ENCODE measurements around the gene MIPEP.
A peak's percentile ranks its signal among the peaks of the same experiment; 100 is the strongest.

MIPEP gene

DNA sequence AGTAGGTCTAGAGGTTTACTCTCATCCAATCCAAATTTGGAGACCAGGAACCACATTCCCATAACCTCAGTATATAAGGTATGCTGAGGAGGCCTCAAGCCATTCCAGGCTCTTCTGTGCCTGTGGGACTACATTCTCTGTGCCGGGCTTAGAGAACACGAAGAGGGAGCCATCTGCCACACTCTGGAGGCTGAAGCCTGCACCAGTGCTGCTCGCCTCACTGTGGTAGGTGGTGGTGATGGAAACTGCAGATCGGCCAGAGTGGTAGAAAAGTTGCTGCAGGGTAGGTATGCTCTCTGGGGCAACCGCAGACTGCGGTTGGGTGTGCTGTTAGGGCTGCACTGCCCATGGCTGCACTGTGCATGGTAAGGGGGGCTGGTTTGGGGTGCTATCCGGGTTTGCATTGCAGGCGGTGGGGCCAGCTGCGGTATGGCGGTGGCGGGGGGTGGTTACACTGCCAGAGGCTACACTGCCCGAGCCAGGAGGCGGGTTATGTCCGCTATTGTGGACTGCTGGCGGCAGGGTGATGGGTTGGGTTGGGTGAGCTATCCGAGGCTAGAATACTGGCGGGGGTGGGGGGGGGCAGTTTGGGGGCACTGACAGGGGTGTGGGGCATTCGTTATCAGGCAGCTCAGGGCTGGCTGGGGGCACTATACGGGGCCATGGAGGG is 174.0 kb downstream of the MIPEP start:
- no peak for DNase-seq (ENCODE audit: low read depth)

DNA sequence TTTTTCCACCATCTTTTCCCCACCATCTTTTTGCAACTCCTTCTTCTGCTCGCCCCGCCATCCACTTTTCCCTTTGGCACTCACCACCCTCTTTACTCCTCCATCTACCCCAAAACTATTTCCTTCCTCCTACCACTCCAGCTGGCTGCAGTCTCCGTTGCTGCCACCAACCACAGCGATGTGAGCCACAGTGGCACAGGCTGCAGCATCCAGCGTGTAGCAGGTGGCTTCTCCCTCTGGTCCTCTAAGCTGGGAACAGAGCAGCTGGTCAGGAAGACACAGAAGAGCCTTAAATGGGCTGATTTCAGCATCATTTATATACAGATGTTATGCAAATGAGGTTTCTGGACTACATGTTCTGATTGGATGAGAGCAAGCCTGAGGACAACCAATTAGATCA is 174.5 kb downstream of the MIPEP start:
- no peak for DNase-seq (ENCODE audit: low read depth)

DNA sequence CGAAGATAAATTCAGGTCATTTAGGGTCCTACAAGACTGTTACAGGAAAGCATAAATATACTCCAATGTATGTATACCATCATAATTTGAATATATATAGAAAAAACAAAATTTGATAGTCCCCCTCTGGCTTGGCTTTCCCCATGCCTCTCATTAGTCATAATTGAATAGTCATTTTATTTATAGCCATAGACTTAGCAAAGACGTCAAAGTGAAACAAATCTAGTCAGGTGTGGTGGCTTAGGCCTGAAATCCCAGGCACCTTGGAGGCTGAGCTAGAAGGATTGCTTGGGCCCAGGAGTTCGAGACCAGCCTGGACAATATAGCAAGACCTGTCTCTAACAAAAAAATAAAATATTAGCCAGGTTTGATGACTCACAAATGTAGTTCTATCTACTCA is 177.8 kb downstream of the MIPEP start:
- no peak for DNase-seq (ENCODE audit: low read depth)

DNA sequence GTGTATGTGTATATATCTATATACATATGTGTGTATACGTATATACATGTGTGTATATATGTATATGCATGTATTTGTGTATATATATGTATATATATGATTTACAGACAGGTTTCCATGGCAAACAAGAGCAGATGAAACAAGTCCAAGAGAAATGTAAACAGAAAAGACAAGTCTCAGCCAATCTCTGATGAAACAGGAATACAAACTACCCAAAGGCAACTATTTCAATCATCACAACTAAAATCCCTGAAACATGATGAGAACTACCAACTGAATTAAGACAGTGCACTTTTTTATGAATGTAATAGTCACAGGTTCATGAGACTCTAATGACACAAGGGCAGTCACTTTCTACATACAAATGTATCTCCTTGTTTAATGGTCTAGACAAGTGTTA is 178.8 kb downstream of the MIPEP start:
- no peak for DNase-seq (ENCODE audit: low read depth)

DNA sequence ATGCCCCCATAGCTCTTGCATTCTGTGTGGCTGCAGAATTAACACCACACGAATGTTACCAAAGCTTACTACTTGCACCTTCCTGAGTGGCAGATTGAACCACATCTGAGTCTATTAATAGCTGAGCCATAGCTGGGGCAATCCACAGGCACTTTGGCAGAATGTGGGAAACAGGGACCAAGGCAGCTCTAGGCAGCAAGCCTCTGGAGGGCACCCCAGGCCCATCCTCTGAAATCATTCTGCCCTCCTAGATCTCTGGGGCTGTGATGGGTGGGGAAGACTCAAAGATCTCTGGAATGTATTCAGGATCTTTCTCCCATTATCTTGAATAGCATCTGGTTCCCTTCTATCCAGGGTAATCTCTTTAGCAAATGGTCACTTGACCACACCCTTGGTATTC is 179.7 kb downstream of the MIPEP start:
- DNase-seq (ENCODE audit: low read depth) = no peak

DNA sequence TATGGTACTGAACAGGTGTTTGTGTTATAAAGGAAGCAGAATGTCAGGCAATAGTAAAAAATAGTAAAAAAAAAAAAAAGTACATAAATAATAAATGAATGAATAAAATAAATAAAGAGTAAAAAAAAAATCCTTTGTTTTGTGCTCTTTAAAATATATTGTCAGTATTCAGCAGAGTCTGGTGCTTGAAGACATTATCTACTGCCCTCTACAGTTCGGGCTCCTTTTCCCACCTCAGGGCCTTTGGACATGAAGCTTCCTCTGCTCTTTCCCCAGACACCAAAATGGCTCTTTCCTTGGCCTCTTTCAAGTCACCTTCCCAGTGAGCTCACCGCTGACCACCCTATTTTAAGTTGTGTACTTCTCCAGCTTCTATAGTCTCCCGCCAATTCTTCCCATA is 181.5 kb downstream of the MIPEP start:
- no peak for DNase-seq (ENCODE audit: low read depth)

DNA sequence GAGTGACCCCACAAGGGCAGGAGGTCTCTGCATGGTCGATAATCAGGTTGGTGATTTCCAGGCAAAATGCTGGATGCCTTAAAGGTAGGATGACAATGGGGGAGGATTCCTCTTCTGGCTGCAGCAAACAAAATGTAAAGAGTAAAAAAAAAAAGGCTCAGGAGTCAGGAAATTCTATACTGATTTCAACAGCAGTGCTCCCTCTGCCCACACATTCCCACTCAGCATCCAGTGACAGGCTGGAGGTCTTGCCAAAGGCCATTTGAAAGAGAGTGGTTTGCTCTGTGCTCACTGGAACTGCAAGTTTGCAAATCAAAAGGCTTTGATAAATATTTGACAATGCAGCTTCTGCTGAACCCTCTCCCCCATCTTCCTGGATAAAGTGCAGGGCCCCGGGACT is 183.6 kb downstream of the MIPEP start:
- no peak for DNase-seq (ENCODE audit: low read depth)

DNA sequence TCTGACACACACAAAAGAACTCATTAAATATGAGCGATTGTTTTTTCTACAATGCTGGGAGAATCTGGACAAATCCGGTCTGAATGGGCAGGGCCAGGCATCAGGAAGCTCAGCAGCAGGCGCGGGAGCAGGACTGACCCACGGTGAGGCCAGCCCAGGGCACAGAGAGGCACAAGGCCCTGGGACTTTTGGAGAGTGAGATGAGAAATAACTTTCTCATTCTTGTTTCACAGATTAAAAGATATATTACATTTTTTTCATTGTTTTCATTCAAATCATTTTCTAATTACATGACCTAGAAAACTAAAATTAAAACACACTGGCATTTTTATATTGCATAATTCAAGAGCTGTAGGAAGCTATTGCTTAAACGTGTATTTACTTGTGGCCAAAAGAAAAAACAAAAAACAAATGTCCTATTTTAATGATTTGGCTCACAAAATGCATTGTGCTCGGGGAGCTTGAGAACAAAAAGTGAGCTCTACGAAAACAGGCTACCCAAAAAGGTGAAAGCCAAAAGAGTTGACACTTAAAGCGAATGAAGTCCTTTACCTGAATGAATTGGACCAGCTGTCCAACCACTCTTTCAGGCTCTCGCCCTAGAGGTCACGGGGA is 185.8 kb downstream of the MIPEP start:
- DNase-seq (ENCODE audit: low read depth) = peak; percentile 77

DNA sequence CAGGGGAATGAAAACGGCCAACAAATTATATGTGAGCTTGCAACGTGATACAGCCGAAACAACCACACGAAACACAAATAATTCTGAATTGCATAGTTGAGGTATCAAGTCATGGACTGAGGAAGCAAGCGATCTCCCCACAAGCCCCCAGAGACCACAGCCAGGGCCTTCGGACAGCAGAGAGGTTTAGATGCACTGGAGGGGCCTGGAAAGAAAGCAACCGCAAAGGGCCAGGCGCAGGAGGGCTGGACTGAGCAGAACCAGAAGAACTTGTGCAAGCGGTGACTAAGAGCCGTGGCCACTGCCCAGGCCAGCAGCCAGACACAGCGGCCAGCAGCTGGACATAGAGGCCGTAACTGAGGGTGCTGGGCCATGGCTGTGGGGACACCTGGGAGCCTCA is 187.6 kb downstream of the MIPEP start:
- DNase-seq (ENCODE audit: low read depth) = peak; percentile 97

DNA sequence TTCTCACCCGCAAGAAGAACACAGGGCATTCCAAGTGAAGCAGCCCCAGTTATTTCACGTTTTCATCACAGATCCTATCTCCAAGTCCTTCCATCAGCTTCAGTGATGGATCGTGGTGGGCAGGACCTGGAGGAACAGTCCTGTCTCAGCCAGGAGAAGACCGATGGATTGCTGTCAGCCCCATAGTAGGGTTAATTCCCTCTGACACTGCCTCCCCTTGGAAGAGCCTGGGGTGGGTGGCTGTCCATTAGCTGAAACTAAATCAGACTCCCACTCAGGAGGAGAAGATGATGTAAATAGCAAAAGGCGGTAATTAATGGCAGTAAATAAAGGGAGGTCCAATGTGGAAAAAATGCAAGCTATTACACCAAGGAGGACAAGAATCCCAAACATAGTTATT is 188.0 kb downstream of the MIPEP start:
- DNase-seq (ENCODE audit: low read depth) = no peak

DNA sequence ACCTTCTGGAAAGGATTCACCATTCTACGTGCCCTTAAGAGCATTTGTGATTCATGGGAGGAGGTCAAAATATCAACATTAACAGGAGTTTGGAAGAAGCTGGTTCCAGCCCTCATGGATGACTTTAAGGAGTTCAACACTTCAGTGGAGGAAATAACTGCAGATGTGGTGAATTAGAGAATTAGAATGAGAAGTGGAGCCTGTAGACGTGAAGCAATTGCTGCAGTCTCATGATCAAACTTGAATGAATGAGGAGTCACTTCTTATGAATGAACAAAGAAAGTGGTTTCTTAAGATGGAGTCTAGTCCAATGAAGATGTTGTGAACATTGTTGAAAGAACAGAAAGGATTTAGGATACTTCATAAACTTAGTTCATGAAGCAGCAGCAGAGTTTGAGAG is 189.9 kb downstream of the MIPEP start:
- no peak for DNase-seq (ENCODE audit: low read depth)

DNA sequence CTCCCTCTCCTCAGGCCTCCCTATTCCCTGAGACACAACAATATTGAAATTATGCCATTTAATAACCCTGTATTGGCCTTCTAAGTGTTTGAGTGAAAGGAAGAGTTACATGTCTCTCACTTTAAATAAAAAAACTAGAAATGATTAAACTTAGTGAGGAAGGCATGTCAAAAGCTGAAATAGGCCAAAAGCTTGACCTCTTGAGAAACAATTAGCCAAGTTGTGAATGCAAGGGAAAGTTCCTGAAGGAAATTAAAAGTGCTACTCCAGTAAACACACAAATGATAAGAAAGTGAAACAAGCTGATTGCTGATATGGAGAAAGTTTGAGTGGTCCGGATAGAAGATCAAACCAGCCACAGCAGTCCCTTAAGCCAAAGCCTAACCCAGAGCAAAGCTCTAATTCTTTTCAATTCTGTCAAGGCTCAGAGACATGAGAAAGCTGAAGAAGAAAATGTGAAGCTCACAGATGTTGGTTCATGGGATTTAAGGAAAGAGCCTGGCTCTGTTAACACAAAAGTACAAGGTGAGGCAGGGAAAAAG is 191.4 kb downstream of the MIPEP start:
- no peak for DNase-seq (ENCODE audit: low read depth)

DNA sequence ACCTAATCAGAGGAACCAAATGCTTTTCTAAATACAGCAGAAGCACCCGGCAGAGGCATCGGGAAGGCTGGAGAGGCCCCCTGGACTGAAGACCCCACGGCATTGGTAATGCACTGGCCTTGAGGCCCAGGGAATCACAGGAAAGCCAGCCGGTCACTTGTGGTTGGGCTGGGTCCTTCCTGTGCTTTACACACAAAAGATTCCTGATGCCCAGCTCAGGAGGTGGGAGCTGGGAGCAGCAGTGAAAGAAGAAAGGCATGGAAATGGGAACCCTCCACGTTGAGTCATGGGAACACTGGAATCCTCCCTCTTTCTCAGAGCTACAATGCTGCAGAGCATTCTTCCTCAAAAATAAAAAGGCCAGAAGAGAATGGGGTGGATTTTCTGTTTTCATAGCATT is 192.6 kb downstream of the MIPEP start:
- DNase-seq (ENCODE audit: low read depth) = no peak

DNA sequence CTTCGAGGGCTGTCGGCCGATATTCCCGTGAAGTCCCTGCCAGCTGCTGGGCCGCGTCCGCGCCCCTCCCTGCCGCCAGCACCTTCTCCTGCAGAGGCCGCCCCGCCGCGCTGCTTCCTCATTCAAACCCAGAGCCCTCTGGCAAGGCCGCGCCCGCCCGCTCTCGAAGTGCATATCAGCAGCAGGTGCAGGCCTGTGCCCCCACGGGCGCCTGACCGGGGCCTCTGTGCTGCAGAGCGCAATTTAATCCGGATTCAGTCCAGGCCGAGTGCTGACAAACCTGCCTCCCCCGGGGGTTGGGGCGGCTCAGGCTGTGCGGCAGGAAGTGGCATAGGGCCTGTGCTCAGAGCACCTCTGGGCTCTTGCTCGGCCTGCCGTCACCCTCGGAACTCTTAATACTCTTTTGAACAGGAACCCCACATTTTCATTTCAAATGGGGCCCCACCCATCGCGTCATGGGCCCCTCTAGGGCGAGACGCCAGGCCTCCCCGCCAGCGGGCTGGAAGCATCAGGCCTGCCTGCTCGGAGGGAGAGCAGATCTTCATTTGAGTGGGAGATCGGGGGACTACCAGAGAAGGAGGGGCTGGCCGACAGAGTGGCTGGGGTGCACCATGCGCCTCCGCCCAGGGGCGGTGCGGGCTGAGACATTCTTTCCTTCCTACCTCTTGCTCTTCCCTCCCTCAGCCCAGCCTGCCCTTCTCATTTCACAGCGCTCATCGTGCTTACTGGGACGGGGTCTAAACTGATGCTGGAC is 193.3 kb downstream of the MIPEP start:
- DNase-seq (ENCODE audit: low read depth) = no peak

DNA sequence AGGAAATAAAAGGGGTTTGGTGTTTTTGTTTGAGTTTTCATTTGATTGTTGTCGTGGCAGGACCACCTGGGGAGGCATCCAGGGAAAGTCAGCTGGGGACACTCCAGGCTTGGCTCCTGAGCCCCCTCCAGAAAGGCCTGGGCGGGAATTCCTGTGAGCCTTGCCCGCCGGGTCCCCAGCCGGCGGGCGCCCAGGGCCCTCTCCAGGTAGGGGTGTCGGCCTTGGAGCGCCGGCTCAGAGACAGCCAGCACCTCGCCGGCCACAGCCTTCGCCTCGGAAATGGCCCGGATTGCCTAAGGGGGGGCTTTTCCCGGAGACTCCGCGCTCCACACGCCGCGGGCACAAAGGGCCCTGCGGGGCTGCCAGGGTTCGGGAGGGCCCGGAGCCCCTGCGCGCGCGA is 194.0 kb downstream of the MIPEP start:
- no peak for DNase-seq (ENCODE audit: low read depth)

DNA sequence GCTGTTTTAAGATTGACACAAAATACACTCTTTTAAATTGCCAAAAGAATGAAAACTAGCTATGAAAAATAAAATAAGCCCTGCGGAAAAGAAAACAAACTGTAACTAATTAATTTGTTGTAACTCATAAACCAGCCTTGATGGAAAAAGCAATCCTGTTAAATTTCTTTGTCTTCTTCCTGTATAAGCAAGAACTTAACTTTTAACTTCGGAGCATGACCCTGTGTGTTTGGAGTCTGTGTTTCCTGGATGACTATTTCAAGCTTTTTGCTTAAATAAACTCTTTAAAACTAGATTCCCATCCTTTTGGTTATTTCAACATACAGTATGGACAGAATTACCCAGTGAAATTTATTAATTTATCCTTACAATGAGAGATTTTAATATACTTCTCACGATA is 196.4 kb downstream of the MIPEP start:
- no peak for DNase-seq (ENCODE audit: low read depth)

DNA sequence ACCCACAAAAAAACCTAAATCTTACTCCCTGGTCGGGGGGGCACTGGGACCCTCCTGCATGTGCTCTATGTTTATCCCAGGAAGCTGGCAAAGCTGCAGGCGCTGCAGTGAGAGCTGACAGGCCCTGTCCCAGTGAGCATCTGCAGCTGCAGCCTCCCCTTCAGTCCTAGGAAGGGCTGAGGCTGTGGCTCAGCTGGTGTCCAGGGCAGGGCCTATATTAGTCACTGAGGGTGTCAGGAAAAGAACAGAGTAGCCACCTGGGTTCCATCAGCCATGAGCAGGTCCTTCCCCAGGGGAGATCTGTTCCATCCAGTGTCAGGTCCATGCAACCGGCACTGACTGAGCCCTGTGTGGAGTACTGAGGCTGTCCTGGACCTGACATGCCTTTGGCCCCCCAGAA is 198.5 kb downstream of the MIPEP start:
- no peak for DNase-seq (ENCODE audit: low read depth)

DNA sequence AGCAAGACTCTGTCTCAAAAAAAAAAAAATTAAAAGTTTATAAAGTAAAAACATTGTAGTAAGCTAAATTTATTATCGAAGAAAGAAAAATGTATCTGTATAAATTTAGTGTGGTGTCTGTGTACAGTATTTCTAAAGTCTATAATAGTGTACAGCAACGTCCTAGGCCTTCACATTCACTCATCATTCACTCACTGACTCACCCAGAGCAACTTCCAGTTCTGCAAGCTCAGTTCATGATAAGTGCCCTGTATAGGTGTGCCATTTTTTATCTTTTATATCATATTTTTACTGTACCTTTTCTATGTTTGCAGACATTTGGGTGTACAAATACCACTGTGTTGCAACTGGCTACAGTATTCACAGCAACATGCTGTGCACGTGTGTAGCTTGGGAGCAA is 200.9 kb downstream of the MIPEP start:
- DNase-seq (ENCODE audit: low read depth) = no peak

DNA sequence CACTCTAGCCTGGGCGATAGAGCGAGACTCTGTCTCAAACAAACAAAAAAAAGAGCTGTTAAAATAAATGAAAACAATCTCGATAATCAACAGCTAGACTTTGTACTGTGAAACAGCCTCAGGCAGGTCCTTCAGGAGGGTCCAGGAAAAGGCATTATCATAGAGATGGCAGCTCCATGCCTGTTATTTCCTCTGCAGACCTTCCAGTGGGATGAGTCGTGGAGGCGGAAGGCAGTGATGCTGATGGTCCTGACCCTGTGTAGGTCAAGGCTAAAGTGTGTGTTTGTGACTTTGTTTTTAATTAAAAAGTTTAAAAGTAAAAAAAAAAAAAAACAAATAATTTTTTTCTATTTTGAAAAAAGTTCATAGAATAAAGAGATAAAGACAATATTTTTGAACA is 201.6 kb downstream of the MIPEP start:
- DNase-seq (ENCODE audit: low read depth) = no peak

DNA sequence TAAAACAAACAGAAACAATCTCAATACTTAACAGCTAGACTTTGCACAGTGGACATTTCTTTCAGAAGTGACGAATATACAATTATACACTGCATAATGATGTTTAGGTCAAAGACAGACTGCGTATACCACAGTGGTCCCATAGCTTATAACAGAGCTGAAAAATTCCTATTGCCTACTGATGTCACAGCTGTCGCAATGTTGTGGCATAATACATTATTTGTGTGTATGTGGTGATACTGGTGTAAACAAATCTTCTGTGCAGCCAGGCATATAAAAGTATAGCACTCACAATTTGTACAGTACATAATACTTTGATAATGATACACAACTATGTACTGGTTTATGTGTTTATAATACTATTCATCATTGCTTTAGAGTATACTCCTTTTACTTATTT is 202.3 kb downstream of the MIPEP start:
- DNase-seq (ENCODE audit: low read depth) = no peak

DNA sequence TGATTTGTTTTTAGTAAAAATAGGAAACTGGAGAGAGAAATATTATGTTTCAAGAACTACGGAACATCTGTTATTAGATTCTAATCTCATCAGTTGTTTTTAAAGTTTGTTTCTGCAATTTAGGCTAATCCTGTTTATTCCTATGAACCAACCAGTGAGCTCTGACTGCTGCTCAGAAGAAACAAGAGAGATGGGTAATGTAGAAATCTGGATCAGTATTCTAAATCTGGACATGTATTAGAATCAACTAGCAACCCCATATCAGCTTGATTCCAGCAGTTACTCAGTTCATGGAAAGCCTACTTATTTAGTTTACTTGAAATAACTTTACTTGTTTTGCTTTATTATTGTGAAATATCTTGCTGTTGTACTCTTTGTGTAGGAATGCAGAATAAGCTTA is 203.8 kb downstream of the MIPEP start:
- no peak for DNase-seq (ENCODE audit: low read depth)

DNA sequence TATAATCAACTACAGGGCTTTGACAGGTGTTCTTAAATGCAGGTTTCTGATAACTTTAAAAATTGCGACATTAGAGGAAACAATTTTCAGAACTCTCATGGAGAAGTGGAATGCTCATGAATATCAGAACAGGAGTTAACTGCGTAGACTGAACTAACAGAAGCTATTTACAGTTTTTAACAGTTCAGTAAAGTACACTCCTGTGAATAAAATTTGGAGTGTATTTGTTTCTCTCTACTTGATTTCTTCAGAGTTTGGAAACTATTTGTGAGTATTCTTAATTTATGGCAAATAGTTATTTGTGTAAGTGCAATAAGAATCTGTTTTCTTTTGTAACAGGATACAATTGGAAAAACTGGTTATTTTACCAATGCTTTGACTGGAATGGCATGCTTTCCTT is 204.6 kb downstream of the MIPEP start:
- DNase-seq (ENCODE audit: low read depth) = no peak

DNA sequence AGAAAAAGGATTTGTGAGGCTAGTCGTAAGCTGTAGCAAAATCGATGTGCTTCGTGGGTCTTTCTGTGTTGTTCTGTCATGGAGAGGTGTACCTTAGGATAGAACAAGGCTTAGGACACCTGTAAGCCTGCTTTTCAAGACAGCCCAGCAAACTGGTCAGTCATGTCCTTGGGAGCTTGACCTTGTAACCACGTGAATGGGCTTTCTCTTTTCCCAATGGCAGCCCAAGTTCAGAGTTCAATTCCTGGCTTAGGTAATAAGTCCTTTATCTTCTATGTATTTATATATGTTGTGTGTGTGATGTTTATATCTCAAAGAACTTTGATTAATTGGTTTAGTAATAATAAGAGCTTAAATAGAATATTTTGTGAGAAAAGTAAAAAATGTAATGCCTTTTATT is 206.1 kb downstream of the MIPEP start:
- DNase-seq (ENCODE audit: low read depth) = no peak
